ENCODE data around the gene EGFLAM. TPM values are rescaled to one million over a fixed set of nuclear protein-coding genes. Genes with fewer than 3 reads are reported as not detected.

The EGFLAM gene
- total and polyA plus RNA-seq, 2 of the 4 experiments (the other 2 are of a cell fraction), result 0.77 to 1.1 TPM

DNA sequence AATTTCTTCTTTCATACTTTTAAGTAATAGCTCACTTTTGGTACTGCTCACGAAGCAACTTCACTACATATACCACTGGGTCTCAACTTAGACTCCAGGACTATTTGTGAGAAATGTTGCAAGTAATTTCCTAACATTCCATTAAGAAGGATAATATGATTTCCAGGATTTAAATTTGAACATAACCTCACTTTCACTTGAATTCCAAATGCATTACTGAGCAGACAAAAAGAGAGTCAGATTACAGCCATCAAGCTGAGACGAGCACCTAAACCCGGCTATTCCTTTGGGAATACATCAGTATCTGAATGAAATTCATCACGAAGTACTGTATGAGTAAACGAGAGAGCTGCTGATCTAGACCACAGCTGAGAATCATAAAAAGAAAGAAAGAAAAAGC lies 250.8 kb downstream of the EGFLAM start:
- no peak overlapping the region for H2AK9ac ChIP-seq (replicated peaks; ENCODE audit: low read depth, low read length, poor library complexity)
- H4K8ac ChIP-seq (ENCODE audit: low read depth in 2 of 2, low read length in 2 of 2), result no peak overlapping the region
- H3K36me3 ChIP-seq (ENCODE audit: control insufficient read depth, insufficient read depth, low read length), result peaks cover 9% of the 10 kb centered on the region
- POLR2A ChIA-PET (ENCODE audit: unreplicated experiment), result interaction anchor here (0.5 kb wide), 1 partner anchor 343 kb away, joined by 3 read pairs; no protein-coding TSS in a partner anchor
- H3K27me3 ChIP-seq (ENCODE audit: control insufficient read depth, insufficient read depth, low read length), result no peaks in the 10 kb centered on the region
- H3K9me1 ChIP-seq (ENCODE audit: insufficient read depth, low read length), result no peaks in the 10 kb centered on the region
- H4K20me1 ChIP-seq (ENCODE audit: insufficient read depth, low read length), result no peaks in the 10 kb centered on the region
- H2BK120ac ChIP-seq (ENCODE audit: low read depth, low read length), result no peak overlapping the region
- H3K4me2 ChIP-seq (ENCODE audit: low read depth, low read length), result peak overlapping the region; percentile 48
- in situ Hi-C loops (cut with MboI; ENCODE audit: low sequenced_read_pairs) (no loop called here), dilution Hi-C loops (cut with HindIII; ENCODE audit: low sequenced_read_pairs, unreplicated experiment) (no loop called here), intact Hi-C loops (cut with micrococcal nuclease) (no loop called here)
- H3K9me3 ChIP-seq (ENCODE audit: control insufficient read depth, insufficient read depth, low read length), result no peaks in the 10 kb centered on the region
- CTCF ChIA-PET, result no interaction called here
- H3K4me1 ChIP-seq (ENCODE audit: control insufficient read depth, insufficient read depth, low read length), result peaks cover 5% of the 10 kb centered on the region
- H3K27ac ChIP-seq (ENCODE audit: insufficient read depth, low read length), result no peak overlapping the region
- WGBS, 2 experiments (ENCODE audit: extremely low coverage in 2 of 2, insufficient read length in 1 of 2), result no CpG with 5 or more reads among the region's 5 CpGs
- DNase-seq (peak; percentile 90), ATAC-seq (ENCODE audit: low read depth) (peak; percentile 93)
- TF ChIP-seq BHLHE40 (IDR thresholded peaks at IDR 0.05; ENCODE audit: low read depth, low read length) (no peak), RFX5 (IDR thresholded peaks at IDR 0.05; ENCODE audit: low read depth, low read length) (no peak), FOS (IDR thresholded peaks at IDR 0.05; ENCODE audit: low read depth, low read length) (no peak), CEBPB (IDR thresholded peaks at IDR 0.05; ENCODE audit: low read depth, low read length) (peak; percentile 30; the same call in 1 of the 2 replicates), CHD1 (IDR thresholded peaks at IDR 0.05; ENCODE audit: low read depth, low read length) (no peak), RAD21 (IDR thresholded peaks at IDR 0.05; ENCODE audit: low read length) (no peak)
- H2BK5ac ChIP-seq (ENCODE audit: low read depth, low read length, poor library complexity, severe bottlenecking), result no peak overlapping the region
- no peak overlapping the region for H3K4me3 ChIP-seq (ENCODE audit: insufficient read depth, low read depth, low read length)
- H2AK5ac ChIP-seq (ENCODE audit: low read depth, low read length), result no peak overlapping the region
- no peak overlapping the region for H2BK20ac ChIP-seq (ENCODE audit: low read depth, low read length)
- no peak overlapping the region for H2BK15ac ChIP-seq (ENCODE audit: low read depth, low read length)
- no peak overlapping the region for H3K23ac ChIP-seq (ENCODE audit: low read depth, low read length)
- no peak overlapping the region for H4K91ac ChIP-seq (ENCODE audit: insufficient read depth, low read depth, low read length)
- H3K56ac ChIP-seq (ENCODE audit: extremely low read depth, insufficient read depth, low read length), result no peak overlapping the region
- BruUV-seq (replicated peaks), result no TSS peak
- H3K18ac ChIP-seq (ENCODE audit: low read depth, low read length), result no peak overlapping the region
- H2AFZ ChIP-seq (replicated peaks; ENCODE audit: low read length, poor library complexity), result no peak overlapping the region
- H4K5ac ChIP-seq (ENCODE audit: low read depth, low read length), result no peak overlapping the region
- no peaks in the 10 kb centered on the region for H3K79me1 ChIP-seq (ENCODE audit: low read depth in 1 of 2, low read length in 2 of 2)
- no peak overlapping the region for H3K14ac ChIP-seq (replicated peaks; ENCODE audit: low read depth, low read length)
- no peak overlapping the region for H3K4ac ChIP-seq (ENCODE audit: low read depth, low read length)
- H3K9ac ChIP-seq (ENCODE audit: low read depth, low read length), result no peak overlapping the region; the same call in 1 of the 2 replicates

Small RNAs within 50 kb of the gene (microRNA-seq; reads per million reads assigned to microRNA genes)
- gene AC091839.1 (ENCODE audit: insufficient read depth, insufficient read length), result not detected

Small RNAs within 50 kb of the gene (small RNA-seq; reads per million reads assigned to genes)
- 0 to 0.08 (median 0) reads per million in 5 experiments for gene AC091839.1

Data from IMR-90 (cell line).